ENCODE results near the gene SMTNL2.

DNA sequence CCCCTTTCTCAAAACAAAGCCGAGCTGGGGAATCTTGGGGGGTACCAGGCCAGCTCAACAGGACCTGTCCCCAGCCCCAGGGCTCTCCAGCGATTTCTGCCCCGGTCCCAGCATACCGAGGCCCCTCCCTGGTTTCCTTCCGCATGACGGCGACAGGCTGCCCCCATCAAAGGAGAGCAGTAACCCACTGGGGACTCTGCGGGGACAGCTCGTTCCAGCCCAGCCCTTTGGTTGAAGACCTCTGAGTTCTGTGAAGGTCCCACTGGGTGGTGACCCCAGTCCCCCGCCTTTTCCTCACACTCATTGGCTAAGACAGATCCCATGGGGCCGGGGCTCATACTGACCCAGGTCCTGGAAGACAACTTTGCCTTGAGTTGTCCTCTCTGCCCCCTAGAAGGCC, 4.1 kb downstream of the SMTNL2 start:
- no peak for TF ChIP-seq GRHL2 (CRISPR knock-in tag; IDR thresholded peaks at IDR 0.05; ENCODE audit: insufficient replicate concordance, severe bottlenecking)
- TF ChIP-seq CREB1 (CRISPR knock-in tag; IDR thresholded peaks at IDR 0.05) = no peak
- TF ChIP-seq, protein P1, sequence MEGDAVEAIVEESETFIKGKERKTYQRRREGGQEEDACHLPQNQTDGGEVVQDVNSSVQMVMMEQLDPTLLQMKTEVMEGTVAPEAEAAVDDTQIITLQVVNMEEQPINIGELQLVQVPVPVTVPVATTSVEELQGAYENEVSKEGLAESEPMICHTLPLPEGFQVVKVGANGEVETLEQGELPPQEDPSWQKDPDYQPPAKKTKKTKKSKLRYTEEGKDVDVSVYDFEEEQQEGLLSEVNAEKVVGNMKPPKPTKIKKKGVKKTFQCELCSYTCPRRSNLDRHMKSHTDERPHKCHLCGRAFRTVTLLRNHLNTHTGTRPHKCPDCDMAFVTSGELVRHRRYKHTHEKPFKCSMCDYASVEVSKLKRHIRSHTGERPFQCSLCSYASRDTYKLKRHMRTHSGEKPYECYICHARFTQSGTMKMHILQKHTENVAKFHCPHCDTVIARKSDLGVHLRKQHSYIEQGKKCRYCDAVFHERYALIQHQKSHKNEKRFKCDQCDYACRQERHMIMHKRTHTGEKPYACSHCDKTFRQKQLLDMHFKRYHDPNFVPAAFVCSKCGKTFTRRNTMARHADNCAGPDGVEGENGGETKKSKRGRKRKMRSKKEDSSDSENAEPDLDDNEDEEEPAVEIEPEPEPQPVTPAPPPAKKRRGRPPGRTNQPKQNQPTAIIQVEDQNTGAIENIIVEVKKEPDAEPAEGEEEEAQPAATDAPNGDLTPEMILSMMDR (IDR thresholded peaks at IDR 0.05) = no peak
- TF ChIP-seq OVOL2 (CRISPR knock-in tag; IDR thresholded peaks at IDR 0.05; ENCODE audit: borderline replicate concordance) = no peak
- TF ChIP-seq NR1H2 (CRISPR knock-in tag; IDR thresholded peaks at IDR 0.05) = no peak
- no peak for TF ChIP-seq CBFB (CRISPR knock-in tag; IDR thresholded peaks at IDR 0.05; ENCODE audit: low read depth)
- TF ChIP-seq, protein P2, sequence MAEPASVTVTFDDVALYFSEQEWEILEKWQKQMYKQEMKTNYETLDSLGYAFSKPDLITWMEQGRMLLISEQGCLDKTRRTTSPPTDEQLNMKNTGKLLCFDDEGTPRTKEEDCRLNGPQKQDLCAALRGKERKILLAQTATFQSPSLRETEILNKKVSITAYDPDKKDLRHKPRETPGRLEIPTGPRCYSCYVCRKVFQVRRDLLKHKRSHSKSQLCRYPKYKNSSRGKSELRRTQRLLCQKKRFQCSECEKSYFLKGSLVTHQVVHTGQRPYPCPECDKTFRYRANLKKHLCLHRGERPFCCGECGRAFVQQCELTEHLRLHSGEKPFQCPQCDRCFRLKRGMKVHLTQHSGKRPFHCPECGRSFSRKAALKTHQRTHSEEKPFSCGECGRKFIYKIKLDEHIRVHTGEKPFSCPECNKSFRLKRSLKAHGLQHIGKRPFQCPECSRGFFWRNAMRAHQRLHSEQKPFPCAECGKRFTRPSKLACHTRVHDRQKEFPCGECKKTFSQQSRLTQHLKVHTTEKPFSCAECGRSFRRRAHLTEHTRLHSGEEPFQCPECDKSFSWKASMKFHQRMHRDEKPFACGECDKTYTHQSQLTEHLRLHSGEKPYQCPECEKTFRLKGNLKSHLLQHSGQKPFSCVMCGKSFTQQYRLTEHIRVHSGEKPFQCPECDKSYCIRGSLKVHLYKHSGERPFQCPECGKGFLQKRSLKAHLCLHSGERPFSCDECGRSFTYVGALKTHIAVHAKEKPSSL (CRISPR knock-in tag; conservative IDR thresholded peaks at IDR 0.05) = no peak
- no peak for TF ChIP-seq FOXJ3 (CRISPR knock-in tag; IDR thresholded peaks at IDR 0.05; ENCODE audit: borderline replicate concordance)
- TF ChIP-seq ATF3 (CRISPR knock-in tag; conservative IDR thresholded peaks at IDR 0.05) = no peak

Data from WTC11 (cell line).